HG02870 (cell line): ENCODE data around the gene ZMYM3.
"Not testable (repeated sequence)": the region's sequence is repeated elsewhere in the genome, so short reads cannot be mapped to it uniquely, and the experiment has no call there.

Experiments
- ATAC-seq: cut with Tn5 transposase; IDR thresholded peaks from one replicate; pipeline ENCODE4 v1.9.1; 2021; ENCODE audit warnings: mild to moderate bottlenecking, moderate library complexity; ENCODE audit not compliant: unreplicated experiment

The ZMYM3 gene

GRCh38 chrX:71254092-71254963 is at the start of gene ZMYM3:
Gene ZMYM3 (minus strand): TSS chrX:71254140. CDS start chrX:71253255, 885 bp downstream.
- ATAC-seq, result peak; percentile 76

GRCh38 chrX:71302461-71303213 is 48.7 kb upstream of the ZMYM3 start:
- no peak for ATAC-seq

DNA sequence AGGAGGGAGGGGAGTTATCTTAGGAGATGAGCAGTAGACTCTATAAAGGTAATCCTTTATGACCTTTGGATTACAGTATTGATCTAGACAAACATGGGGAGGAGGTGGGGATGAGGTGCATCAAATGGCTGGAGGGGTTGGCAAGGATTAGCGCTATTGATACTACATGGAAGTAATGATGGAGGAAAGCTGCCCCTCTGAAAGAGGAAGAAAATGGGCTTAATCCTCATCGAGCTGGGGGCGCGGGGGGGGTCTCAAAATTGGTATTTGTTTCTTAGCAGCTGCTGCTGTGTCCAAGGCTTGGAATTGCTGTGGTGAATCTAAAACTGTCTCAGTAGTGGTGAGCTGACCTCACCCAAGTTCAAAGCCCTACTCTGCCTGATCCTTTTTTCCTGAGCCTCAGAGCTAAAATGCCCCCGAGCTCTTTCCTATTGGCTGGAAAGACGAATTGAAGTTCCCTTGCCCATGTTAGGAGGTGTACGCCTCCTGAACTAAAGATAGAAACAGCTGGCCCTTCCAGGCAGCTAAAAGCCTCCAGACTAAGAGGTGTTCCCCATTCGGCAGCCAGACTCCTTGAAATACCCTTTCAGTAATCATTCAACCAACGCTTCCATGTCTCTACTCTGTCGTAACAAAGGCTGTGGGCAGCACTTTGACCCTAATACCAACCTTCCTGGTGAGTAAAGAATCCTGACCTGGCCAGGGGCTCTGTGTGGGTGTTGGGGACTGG is 47.4 kb upstream of the ZMYM3 start, which contains the start of gene ITGB1BP2:
TSS of gene ITGB1BP2 (plus strand) at position 556 of the 730 bp plus-strand sequence. CDS start at position 613, 57 bp downstream.
- no peak for ATAC-seq

GRCh38 chrX:71300495-71300894 is 46.6 kb upstream of the ZMYM3 start:
- not testable (repeated sequence) for ATAC-seq

DNA sequence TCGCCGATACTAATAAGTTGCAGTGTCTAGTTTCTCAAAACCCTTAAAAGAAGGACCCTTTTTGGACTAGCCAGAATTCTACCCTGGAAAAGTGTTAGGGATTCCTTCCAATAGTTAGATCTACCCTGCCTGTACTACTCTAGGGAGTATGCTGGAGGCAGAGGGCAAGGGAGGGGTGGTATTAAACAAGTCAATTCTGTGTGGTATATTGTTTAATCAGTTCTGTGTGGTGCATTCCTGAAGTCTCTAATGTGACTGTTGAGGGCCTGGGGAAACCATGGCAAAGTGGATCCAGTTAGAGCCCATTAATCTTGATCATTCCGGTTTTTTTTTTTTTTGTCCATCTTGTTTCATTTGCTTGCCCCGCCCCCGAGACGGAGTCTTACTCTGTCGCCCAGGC is 46.1 kb upstream of the ZMYM3 start:
- ATAC-seq, result not testable (repeated sequence)

DNA sequence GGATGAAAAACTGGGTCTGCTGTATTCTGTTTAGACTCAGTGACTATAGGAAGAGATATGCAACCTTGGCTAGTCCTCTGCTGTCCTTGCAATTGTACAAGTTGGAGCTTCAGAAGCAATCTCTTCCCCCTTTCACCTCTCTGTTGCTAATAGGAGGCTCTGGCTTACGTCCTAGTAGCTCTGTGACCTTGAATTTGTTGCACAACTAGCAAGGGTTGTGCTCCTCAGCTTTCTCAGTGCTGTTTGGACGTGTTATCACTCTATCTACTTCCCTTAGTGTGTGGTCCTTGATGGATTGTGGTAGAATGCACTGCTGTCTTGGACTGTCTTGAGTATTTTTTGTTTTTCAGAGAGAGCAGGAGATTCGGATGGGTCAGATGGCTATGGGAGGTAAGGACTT is 44.2 kb upstream of the ZMYM3 start:
- ATAC-seq, result no peak

DNA sequence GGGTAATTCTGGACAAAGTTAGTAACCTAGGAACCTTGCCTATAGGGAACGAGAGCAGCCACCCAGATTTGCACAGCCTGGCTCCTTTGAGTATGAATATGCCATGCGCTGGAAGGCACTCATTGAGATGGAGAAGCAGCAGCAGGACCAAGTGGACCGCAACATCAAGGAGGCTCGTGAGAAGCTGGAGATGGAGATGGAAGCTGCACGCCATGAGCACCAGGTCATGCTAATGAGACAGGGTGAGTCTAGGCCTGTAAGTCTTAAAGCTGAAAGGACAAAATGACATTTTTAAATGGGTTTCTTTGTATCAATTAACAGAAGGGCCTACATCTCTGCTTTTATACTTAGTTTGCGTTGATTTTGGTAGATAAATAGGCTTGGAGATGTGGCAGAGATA is 42.9 kb upstream of the ZMYM3 start:
- ATAC-seq, result no peak

- no peak for ATAC-seq
Observed at GRCh38 chrX:71292669-71293365, 38.9 kb upstream of the ZMYM3 start.

DNA sequence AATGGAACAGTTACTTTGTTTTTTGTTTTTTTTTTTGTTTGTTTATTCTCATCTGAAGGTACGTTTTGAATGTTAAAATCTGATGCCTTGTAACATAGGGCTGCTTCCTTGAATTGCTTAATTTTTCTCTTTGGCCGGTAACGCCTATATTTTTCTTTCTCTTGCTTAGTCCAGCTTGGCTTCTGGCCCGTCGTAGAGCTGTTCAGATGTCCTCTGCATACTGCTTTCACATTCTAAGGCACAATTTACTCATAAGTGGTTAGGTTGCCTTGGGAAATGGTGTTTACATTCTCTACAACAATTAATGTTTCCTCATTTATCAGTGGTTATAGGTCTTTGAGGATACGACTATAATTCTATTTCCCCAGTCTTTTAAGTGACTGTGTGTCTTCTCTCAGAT is 37.4 kb upstream of the ZMYM3 start:
- ATAC-seq, result no peak

DNA sequence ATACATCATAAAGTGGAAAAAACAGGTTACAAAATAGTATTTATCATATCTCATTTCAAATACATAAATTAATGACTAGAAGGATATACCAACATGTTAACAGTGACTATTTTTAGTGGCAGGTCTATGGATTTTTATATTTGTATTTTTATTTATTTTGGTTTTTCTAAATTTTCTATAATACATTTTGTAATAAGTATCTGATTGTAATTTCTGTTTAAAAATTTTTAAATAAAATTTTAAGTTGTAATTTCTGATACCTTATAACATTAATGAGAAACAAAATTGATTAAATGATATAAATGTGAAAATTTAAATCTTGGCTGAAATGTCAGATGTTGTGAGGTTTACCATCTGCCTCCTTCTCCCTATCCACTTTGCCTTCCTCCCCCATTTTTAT is 32.0 kb upstream of the ZMYM3 start:
- no peak for ATAC-seq

DNA sequence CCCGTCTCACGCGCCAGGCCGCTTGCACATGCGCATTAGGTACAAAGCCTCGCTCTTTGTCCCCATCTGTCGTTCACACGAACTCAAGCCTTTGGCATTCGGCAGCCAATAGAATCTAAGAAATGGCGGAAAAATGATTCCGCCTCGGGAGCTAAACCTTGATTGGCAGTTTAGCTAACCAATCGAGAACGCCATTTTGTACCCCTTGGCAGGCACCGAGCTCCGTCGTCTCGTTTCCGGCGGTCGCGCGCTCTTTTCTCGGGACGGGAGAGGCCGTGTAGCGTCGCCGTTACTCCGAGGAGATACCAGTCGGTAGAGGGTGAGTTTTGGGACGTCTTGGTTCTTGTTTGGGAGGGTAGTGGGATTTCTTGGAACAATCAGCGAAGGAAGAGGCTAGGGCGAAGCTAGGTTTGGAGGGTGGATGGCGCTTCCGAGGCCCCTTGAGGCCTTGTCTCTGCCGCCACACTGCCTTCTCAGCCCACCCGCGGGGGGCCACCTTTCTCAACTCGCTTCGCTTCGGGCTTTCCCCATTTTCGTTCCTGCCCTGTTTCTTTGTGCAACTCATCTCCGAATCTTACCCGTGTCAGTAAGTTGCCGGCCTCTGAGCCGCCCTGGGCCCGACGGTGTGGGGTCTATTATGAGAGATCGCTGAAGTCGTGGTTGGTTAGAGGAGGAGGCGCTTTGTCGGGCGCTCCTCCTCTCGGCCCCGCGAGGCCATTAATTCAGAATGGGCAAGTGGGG is 29.6 kb upstream of the ZMYM3 start, which contains the start of gene NONO:
TSS of gene NONO (plus strand) at position 233 of the 741 bp plus-strand sequence. CDS start 7,003 bp downstream, outside the sequence.
- peak; percentile 81 for ATAC-seq

- ATAC-seq, result peak; percentile 17
Observed at GRCh38 chrX:71282514-71283402, 28.8 kb upstream of the ZMYM3 start.

- ATAC-seq, result not testable (repeated sequence)
Observed at GRCh38 chrX:71281300-71281699, 27.4 kb upstream of the ZMYM3 start.

- not testable (repeated sequence) for ATAC-seq
Observed at GRCh38 chrX:71272313-71272712, 18.4 kb upstream of the ZMYM3 start.

DNA sequence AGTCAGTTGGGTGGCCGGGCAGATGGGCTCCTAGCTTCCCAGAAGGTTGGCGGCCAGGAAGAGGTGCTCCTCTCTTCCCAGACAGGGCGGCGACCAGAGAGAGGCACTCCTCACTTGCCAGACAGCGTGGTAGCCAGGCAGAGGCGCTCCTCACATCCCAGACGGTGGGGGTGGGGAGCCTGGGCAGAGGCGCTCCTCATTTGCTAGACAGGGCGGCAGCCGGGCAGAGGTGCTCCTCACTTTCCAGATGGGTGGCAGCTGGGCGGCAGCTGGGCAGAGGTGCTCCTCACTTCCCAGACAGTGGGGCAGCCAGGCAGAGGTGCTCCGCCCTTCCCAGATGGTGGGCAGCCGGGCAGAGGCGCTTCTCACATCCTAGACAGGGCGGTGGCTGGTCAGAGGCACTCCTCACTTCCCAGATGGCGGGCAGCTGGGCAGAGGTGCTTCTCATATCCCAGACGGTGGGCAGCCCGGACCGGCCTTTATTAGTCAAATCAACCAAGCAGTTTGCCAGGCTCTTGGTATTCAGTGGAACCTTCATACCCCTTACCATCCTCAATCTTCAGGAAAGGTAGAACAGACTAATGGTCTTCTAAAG is 16.0 kb upstream of the ZMYM3 start:
- no peak for ATAC-seq

DNA sequence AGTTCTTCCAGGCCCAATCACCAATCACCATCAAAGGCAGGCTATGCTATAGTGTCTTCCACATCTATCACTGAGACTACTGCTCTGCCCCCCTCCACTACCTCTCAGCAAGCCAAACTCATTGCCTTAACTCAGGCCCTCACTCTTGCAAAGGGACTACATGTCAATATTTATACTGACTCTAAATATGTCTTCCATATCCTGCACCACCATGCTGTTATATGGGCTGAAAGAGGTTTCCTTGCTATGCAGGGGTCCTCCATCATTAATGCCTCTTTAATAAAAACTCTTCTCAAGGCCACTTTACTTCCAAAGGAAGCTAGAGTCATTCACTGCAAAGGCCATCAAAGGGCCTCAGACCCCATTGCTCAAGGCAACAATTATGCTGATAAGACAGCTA is 14.7 kb upstream of the ZMYM3 start:
- not testable (repeated sequence) for ATAC-seq

GRCh38 chrX:71256856-71257255 is 2.9 kb upstream of the ZMYM3 start:
- no peak for ATAC-seq

- no peak for ATAC-seq
Observed at GRCh38 chrX:71256051-71256450, 2.1 kb upstream of the ZMYM3 start.
